GM23248 (cell line): ENCODE data around the gene NEK2. TPM values are rescaled to one million over a fixed set of nuclear protein-coding genes. Genes with fewer than 3 reads are reported as not detected.
"Not testable (repeated sequence)": the region's sequence is repeated elsewhere in the genome, so short reads cannot be mapped to it uniquely, and the experiment has no call there.

Experiments used
- DNase-seq: peaks from one replicate; pipeline ENCODE4 v3.0.0-alpha.2; 2015
- H2AFZ ChIP-seq: fragments of 200-600 bp; sonication (generic); 2 replicates; pipeline ENCODE4 v1.6.1; 2016; ENCODE audit warnings: antibody characterized with exemption
- H3F3A ChIP-seq: fragments of 200-600 bp; sonication (generic); 2 replicates; pipeline ENCODE4 v1.6.1; 2016; ENCODE audit warnings: mild to moderate bottlenecking, antibody characterized with exemption, mixed run types; ENCODE audit not compliant: insufficient read depth
- H3K27ac ChIP-seq: fragments of 200-600 bp; sonication (generic); 2 replicates; pipeline ENCODE4 v1.5.1; 2016; ENCODE audit warnings: mild to moderate bottlenecking
- H3K27me3 ChIP-seq: fragments of 200-600 bp; sonication (generic); replicated peaks from 2 replicates; pipeline ENCODE4 v1.6.1; 2016; ENCODE audit warnings: mild to moderate bottlenecking; ENCODE audit not compliant: insufficient read depth
- H3K36me3 ChIP-seq: fragments of 200-600 bp; sonication (generic); 2 replicates; pipeline ENCODE4 v1.6.1; 2016; ENCODE audit warnings: low read depth, mild to moderate bottlenecking
- H3K4me1 ChIP-seq: fragments of 200-600 bp; sonication (generic); 2 replicates; pipeline ENCODE4 v1.6.1; 2016; ENCODE audit warnings: mild to moderate bottlenecking; ENCODE audit not compliant: insufficient read depth
- H3K4me2 ChIP-seq: fragments of 200-600 bp; sonication (generic); one replicate; pipeline ENCODE4 v1.6.1; 2016; ENCODE audit warnings: mild to moderate bottlenecking; ENCODE audit not compliant: unreplicated experiment
- H3K4me3 ChIP-seq: fragments of 200-600 bp; sonication (generic); 2 replicates; pipeline ENCODE4 v1.5.1; 2016; ENCODE audit warnings: mild to moderate bottlenecking
- H3K79me2 ChIP-seq: fragments of 200-600 bp; sonication (generic); 2 replicates; pipeline ENCODE4 v1.6.1; 2016; ENCODE audit warnings: mild to moderate bottlenecking; ENCODE audit not compliant: insufficient read depth
- H3K9ac ChIP-seq: fragments of 200-600 bp; sonication (generic); 2 replicates; pipeline ENCODE4 v1.6.1; 2016; ENCODE audit warnings: mild to moderate bottlenecking
- H3K9me2 ChIP-seq: fragments of 200-600 bp; sonication (generic); 2 replicates; pipeline ENCODE4 v1.6.1; 2016; ENCODE audit warnings: mixed run types, mild to moderate bottlenecking, moderate library complexity; ENCODE audit not compliant: insufficient read depth
- H3K9me3 ChIP-seq: fragments of 200-600 bp; sonication (generic); one replicate; pipeline ENCODE4 v1.6.1; 2017; ENCODE audit warnings: low read depth
- H4K20me1 ChIP-seq: fragments of 200-600 bp; sonication (generic); 2 replicates; pipeline ENCODE4 v1.6.0; 2016; ENCODE audit not compliant: insufficient read depth
- EZH2 ChIP-seq: fragments of 200-600 bp; sonication (generic); IDR thresholded peaks from 2 replicates; pipeline ENCODE4 v1.6.1; 2018; ENCODE audit warnings: antibody characterized with exemption, mild to moderate bottlenecking; ENCODE audit not compliant: insufficient read depth, poor library complexity, severe bottlenecking
- EZH2phosphoT487 ChIP-seq: fragments of 200-600 bp; sonication (generic); IDR thresholded peaks from 2 replicates; pipeline ENCODE4 v1.6.1; 2018; ENCODE audit warnings: antibody characterized with exemption, moderate library complexity, mild to moderate bottlenecking, low read depth; ENCODE audit not compliant: insufficient read depth
- WGBS, 2 experiments: methylation state at CpG; one replicate each; pipeline ENCODE4 v1.1.6; 2015 to 2017; ENCODE audit warnings: low lambda C conversion rate in 2 of 2, low coverage in 1 of 2; ENCODE audit errors: missing lambda C conversion rate in 2 of 2; 5-methylcytosine and 5-hydroxymethylcytosine counted together
- in situ Hi-C: fragments of 300-500 bp; cut with MboI; formaldehyde crosslinking; loops from 2 replicates; pipeline ENCODE4 v1.15.0; 2020
- polyA plus RNA-seq: library from polyadenylated mRNA; unstranded; fragments of >200 nt; fragmentation: Nextera tagmentation; extraction: Ambion mirVana; gene quantifications from 2 replicates; pipeline ENCODE4 v1.2.1, GENCODE V29; 2016
- total RNA-seq: library from RNA; depleted of rRNA; stranded (reverse); fragments of >200 nt; shearing (Covaris generic); gene quantifications from 2 replicates; pipeline ENCODE4 v1.2.3, GENCODE V29; 2014; rRNA removed

The NEK2 gene
- total RNA-seq (11.3 and 13.8 TPM in 2 replicates), polyA plus RNA-seq (10.6 TPM in 2 replicates)

GRCh38 chr1:211675230-211676105 lies at the start of gene NEK2:
Gene NEK2, minus strand, starts transcription at chr1:211675621. Its CDS starts 142 bp downstream, at chr1:211675479.
- H3K4me2 ChIP-seq: peak within 1 kb of the TSS; percentile 77
- no peak for TF ChIP-seq EZH2
- no peak for TF ChIP-seq EZH2phosphoT487
- H4K20me1 ChIP-seq: no peaks in the 10 kb centered on the region
- H3K9me3 ChIP-seq: no peaks in the 10 kb centered on the region
- H3F3A ChIP-seq: no peaks in the 10 kb centered on the region; the same call in 1 of the 2 replicates
- H3K27me3 ChIP-seq: no peaks in the 10 kb centered on the region
- peak within 1 kb of the TSS; percentile 77 for H3K9ac ChIP-seq
- H3K4me1 ChIP-seq: no peaks in the 10 kb centered on the region
- no peaks in the 10 kb centered on the region for H3K36me3 ChIP-seq
- no peak within 1 kb of the TSS for H3K27ac ChIP-seq
- H2AFZ ChIP-seq: peak within 1 kb of the TSS; percentile 95
- H3K4me3 ChIP-seq: peak within 1 kb of the TSS; percentile 92
- DNase-seq: peak; percentile 97
- no peaks in the 10 kb centered on the region for H3K9me2 ChIP-seq
- 1 to 2% methylated on average over 53 to 58 of the region's 58 CpGs for WGBS, 2 experiments
- peaks cover 19% of the 10 kb centered on the region for H3K79me2 ChIP-seq
- in situ Hi-C loops: loop anchor here (25.0 kb wide), 1 partner anchor 337 kb away; no protein-coding TSS in a partner anchor

- TF ChIP-seq EZH2 (no peak), EZH2phosphoT487 (no peak)
- H3K36me3 ChIP-seq: no peaks in the 10 kb centered on the region
- no peak overlapping the region for H3K4me3 ChIP-seq
- no peak for DNase-seq
- H3K9ac ChIP-seq: no peak overlapping the region
- 65 to 67% methylated on average over 11 of the region's 11 CpGs for whole genome bisulfite sequencing, 2 experiments
- H3K9me2 ChIP-seq: no peaks in the 10 kb centered on the region
- H3K9me3 ChIP-seq: no peaks in the 10 kb centered on the region
- no peaks in the 10 kb centered on the region for H3K79me2 ChIP-seq
- no peaks in the 10 kb centered on the region for H3F3A ChIP-seq
- H3K27ac ChIP-seq: no peak overlapping the region
- no peak overlapping the region for H2AFZ ChIP-seq
- H4K20me1 ChIP-seq: no peaks in the 10 kb centered on the region
- no peaks in the 10 kb centered on the region for H3K4me1 ChIP-seq
- in situ Hi-C loops: no loop called here
- H3K4me2 ChIP-seq: no peak overlapping the region
- H3K27me3 ChIP-seq: no peaks in the 10 kb centered on the region
These were observed 49.3 kb upstream of the NEK2 start for GRCh38 chr1:211724687-211725196.

GRCh38 chr1:211723273-211723672 lies 47.9 kb upstream of the NEK2 start:
- Histone ChIP-seq H3K9me2 (no peaks in the 10 kb centered on the region), H2AFZ (no peak overlapping the region), H3K4me2 (no peak overlapping the region), H3K27me3 (no peaks in the 10 kb centered on the region; the same call in 1 of the 2 replicates), H4K20me1 (no peaks in the 10 kb centered on the region), H3K36me3 (no peaks in the 10 kb centered on the region), H3K79me2 (no peaks in the 10 kb centered on the region), H3K27ac (no peak overlapping the region), H3K9me3 (no peaks in the 10 kb centered on the region), H3K4me3 (no peak overlapping the region), H3F3A (no peaks in the 10 kb centered on the region), H3K4me1 (no peaks in the 10 kb centered on the region), H3K9ac (no peak overlapping the region)
- WGBS, 2 experiments: 53 to 67% methylated on average over 5 of the region's 5 CpGs
- in situ Hi-C loops: no loop called here
- TF ChIP-seq EZH2phosphoT487 (no peak), EZH2 (no peak)
- DNase-seq: no peak

- in situ Hi-C loops: no loop called here
- H3K9me3 ChIP-seq: no peaks in the 10 kb centered on the region
- no peak overlapping the region for H3K27ac ChIP-seq
- WGBS, 2 experiments: 63 to 70% methylated on average over 6 of the region's 6 CpGs
- H3K9ac ChIP-seq: no peak overlapping the region
- TF ChIP-seq EZH2: no peak
- no peak for TF ChIP-seq EZH2phosphoT487
- peak; percentile 13 for DNase-seq
- H3K4me2 ChIP-seq: no peak overlapping the region
- H3K27me3 ChIP-seq: no peaks in the 10 kb centered on the region; the same call in 1 of the 2 replicates
- H3K36me3 ChIP-seq: no peaks in the 10 kb centered on the region
- no peaks in the 10 kb centered on the region for H3F3A ChIP-seq
- H3K79me2 ChIP-seq: no peaks in the 10 kb centered on the region
- H3K4me3 ChIP-seq: no peak overlapping the region
- H4K20me1 ChIP-seq: no peaks in the 10 kb centered on the region
- H3K4me1 ChIP-seq: no peaks in the 10 kb centered on the region
- no peaks in the 10 kb centered on the region for H3K9me2 ChIP-seq
- no peak overlapping the region for H2AFZ ChIP-seq
These were observed 47.1 kb upstream of the NEK2 start for GRCh38 chr1:211722277-211723175.

- H4K20me1 ChIP-seq, in situ Hi-C loops: not testable (repeated sequence)
- 72 to 80% methylated on average over 4 of the region's 4 CpGs for WGBS, 2 experiments
These were observed 41.1 kb upstream of the NEK2 start for GRCh38 chr1:211716555-211716954.

More at GRCh38 chr1:211716555-211716954, 41.1 kb upstream of the NEK2 start:
- not testable (repeated sequence) for H3K36me3 ChIP-seq, H3K27me3 ChIP-seq, H3K4me2 ChIP-seq, H3K79me2 ChIP-seq, H2AFZ ChIP-seq, H3F3A ChIP-seq, H3K4me1 ChIP-seq, H3K9me3 ChIP-seq, H3K9me2 ChIP-seq, H3K9ac ChIP-seq, DNase-seq, H3K4me3 ChIP-seq, H3K27ac ChIP-seq
